ENCODE measurements around the gene FAM98B.

FAM98B gene

DNA sequence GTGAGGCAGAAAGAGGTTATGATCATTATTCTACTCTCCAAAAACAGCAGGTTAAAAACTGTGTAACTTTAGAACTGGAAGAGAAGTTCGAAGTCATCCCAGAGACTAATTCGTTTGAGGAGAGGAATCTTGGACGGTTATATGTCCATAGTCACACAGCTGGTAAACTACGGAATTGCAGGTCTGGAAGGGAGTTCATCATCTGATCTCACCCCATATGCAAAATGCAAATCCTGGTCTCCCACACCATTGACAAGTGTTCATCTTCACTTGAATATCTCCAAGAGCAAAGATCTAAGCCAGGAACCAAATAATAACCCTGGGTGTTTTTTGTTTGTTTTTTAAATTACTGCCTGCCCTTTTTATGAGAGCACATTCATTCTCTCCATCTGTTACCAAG, 53.1 kb downstream of the FAM98B start:
- no peak for DNase-seq (ENCODE audit: insufficient read length, low spot score)
- TF ChIP-seq, protein P1, sequence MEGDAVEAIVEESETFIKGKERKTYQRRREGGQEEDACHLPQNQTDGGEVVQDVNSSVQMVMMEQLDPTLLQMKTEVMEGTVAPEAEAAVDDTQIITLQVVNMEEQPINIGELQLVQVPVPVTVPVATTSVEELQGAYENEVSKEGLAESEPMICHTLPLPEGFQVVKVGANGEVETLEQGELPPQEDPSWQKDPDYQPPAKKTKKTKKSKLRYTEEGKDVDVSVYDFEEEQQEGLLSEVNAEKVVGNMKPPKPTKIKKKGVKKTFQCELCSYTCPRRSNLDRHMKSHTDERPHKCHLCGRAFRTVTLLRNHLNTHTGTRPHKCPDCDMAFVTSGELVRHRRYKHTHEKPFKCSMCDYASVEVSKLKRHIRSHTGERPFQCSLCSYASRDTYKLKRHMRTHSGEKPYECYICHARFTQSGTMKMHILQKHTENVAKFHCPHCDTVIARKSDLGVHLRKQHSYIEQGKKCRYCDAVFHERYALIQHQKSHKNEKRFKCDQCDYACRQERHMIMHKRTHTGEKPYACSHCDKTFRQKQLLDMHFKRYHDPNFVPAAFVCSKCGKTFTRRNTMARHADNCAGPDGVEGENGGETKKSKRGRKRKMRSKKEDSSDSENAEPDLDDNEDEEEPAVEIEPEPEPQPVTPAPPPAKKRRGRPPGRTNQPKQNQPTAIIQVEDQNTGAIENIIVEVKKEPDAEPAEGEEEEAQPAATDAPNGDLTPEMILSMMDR (IDR thresholded peaks at IDR 0.05; ENCODE audit: insufficient read depth, missing control alignments), result no peak
- no peak for FAIRE-seq

DNA sequence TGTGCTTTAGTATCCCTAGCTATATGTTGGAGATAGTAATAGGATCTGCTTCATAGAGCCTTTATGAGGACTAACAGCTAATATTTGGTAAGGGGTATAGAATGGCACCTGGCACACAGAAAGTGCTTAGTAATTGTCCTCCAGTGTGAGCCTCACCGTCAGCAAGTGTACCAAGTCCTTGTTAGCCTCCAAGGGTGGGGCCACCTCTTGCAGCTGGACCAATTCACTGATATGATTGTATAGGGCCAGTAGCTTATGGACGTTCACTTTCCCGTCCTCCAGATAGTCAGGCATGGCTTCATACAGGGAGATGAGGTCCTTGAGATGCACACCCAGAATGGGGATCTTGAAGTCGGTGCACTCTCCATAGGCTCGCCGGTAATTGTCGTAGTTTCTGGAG, 53.6 kb downstream of the FAM98B start:
- no peak for DNase-seq (ENCODE audit: insufficient read length, low spot score)
- TF ChIP-seq, protein P1 (IDR thresholded peaks at IDR 0.05; ENCODE audit: insufficient read depth, missing control alignments), result no peak
- FAIRE-seq, result no peak

DNA sequence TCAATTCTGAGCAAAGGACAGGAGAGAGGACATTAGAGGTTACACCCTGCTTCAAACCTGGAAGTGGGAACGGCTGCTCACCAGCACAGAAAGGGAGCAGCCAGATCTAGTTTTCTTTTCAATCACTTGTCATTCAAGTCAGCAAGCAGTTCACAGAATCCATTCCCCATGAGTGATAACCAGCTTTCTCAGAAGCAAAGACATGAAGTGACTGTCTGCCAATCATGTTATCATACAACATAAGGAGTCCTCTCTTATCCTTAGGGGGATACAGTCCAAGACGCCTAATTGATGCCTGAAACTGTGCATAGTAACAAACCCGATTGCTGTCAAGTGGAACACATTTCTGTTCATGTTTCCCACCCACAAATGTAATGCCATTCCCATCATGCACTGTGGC, 54.7 kb downstream of the FAM98B start:
- no peak for FAIRE-seq
- TF ChIP-seq, protein P1 (IDR thresholded peaks at IDR 0.05; ENCODE audit: insufficient read depth, missing control alignments), result no peak
- DNase-seq (ENCODE audit: insufficient read length, low spot score), result no peak

DNA sequence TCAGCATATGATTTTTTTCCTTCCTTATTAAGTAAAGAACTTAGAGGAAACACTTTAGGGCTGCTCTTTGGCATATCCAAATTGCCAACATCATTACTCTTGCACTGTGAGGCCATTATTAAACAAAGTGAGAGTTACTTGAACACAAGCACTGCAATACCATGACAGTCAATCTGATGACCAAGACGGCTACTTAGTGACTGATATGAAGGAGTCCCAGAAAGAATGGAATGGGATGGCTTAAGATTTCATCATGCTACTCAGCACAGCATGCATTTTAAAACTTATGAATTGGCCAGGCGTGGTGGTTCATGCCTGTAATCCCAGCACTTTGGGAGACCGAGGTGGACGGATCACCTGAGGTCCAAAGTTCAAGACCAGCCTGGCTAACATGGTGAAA, 55.2 kb downstream of the FAM98B start:
- TF ChIP-seq, protein P1 (IDR thresholded peaks at IDR 0.05; ENCODE audit: insufficient read depth, missing control alignments), result no peak
- FAIRE-seq, result no peak
- DNase-seq (ENCODE audit: insufficient read length, low spot score), result no peak

DNA sequence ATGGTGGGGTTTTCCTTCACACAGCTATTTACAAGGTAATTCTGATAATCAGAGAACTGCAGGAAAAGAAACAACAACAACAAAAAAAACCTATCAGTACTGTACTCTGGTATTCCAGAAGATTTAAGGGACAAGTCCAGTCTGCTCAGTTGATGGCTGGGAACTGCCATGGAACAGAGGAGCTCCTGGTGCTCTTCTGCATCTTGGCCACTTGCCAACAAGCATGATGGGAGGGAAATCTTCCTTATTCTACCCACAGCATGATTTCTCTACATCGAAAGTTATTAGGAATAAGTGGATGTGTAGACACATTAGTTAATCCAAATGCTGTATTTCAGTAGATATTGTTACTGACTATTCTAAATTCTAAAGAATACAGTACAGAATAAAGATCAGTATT, 59.0 kb downstream of the FAM98B start:
- no peak for DNase-seq (ENCODE audit: insufficient read length, low spot score)
- FAIRE-seq, result no peak
- TF ChIP-seq, protein P1 (IDR thresholded peaks at IDR 0.05; ENCODE audit: insufficient read depth, missing control alignments), result no peak

DNA sequence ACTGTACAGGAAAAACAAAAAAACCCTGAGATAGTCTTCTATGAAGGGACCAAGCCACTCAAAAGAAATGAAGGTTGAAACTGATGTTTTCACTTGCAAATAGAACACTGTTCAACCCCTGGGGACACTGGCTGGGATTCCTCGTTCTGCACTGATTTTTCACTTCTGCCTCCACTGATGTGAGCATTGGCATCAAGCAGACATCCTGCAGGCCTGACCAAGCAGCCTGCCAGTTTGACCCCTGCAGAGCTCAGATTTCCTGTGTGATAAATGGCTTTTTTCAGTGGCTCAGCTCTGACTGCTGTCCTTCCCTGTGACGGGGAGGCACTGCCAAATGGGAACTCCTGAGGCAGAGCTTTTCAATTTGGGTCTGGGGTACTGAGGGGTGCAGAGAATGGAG, 60.7 kb downstream of the FAM98B start:
- DNase-seq (ENCODE audit: insufficient read length, low spot score) (no peak), FAIRE-seq (no peak)
- TF ChIP-seq, protein P1 (IDR thresholded peaks at IDR 0.05; ENCODE audit: insufficient read depth, missing control alignments), result no peak

DNA sequence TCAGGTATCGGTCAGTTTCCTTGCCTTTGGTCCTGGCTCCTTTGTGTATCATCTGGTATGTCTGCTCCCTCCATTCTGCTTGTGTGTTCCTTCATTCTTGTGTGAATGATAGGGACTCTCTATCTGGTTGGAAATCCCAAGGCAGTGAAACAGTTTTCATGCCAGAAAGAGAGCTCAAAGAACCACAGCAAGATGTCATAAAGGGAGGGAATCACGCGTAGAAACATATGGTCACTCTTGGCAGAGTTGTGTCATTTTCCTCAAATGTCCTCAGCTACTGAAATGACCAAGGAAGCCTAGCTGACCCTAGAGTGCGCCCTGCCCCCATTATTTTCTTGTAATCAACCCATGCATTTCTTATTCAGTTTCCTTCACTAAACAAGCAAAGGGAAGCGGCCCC, 62.7 kb downstream of the FAM98B start:
- no peak for FAIRE-seq
- TF ChIP-seq, protein P1 (IDR thresholded peaks at IDR 0.05; ENCODE audit: insufficient read depth, missing control alignments), result no peak
- no peak for DNase-seq (ENCODE audit: insufficient read length, low spot score)
